Gastrocnemius medialis (tissue), 4 donors: Measurements from ENCODE around the gene DELE1. TPM values are rescaled to one million over a fixed set of nuclear protein-coding genes. Genes with fewer than 3 reads are reported as not detected.

Experiments used
- ATAC-seq, 2 donors: fragments of 150-250 bp; one replicate each; pipeline ENCODE4 v1.9.1; 2016
- DNase-seq, 2 donors: peaks; one replicate each; pipeline ENCODE4 v3.0.0-alpha.2; 2019
- H3K27ac ChIP-seq, 4 donors: fragments of 200-600 bp; sonication (generic); 1 replicate in 1 of 4; 2 replicates in 3 of 4; pipeline ENCODE4 v1.5.1; 2016 to 2018; ENCODE audit warnings: mild to moderate bottlenecking in 2 of 4, moderate library complexity in 1 of 4
- H3K27me3 ChIP-seq, 3 donors: fragments of 200-600 bp; sonication (generic) in 2 of 3; 1 replicate in 1 of 3; 2 replicates in 2 of 3; pipeline versions ENCODE4 v1.5.1 to v1.6.0; 2016 to 2019; ENCODE audit warnings: mild to moderate bottlenecking in 1 of 3, moderate library complexity in 1 of 3
- H3K36me3 ChIP-seq, 2 donors: fragments of 200-600 bp; sonication (generic) in 1 of 2; one replicate each; pipeline ENCODE4 v1.5.1; 2017 to 2018
- H3K4me1 ChIP-seq, 2 donors: fragments of 200-600 bp; sonication (generic) in 1 of 2; one replicate each; pipeline ENCODE4 v1.5.1; 2016 to 2017; ENCODE audit warnings: mild to moderate bottlenecking in 2 of 2
- H3K4me3 ChIP-seq, 4 donors: fragments of 200-600 bp; sonication (generic) in 3 of 4; 1 replicate in 1 of 4; 2 replicates in 3 of 4; pipeline ENCODE4 v1.5.1; 2016 to 2019; ENCODE audit warnings: mild to moderate bottlenecking in 2 of 4
- H3K9me3 ChIP-seq, 3 donors: fragments of 200-600 bp; sonication (generic) in 2 of 3; 1 replicate in 1 of 3; 2 replicates in 2 of 3; pipeline ENCODE4 v1.5.1; 2016 to 2019
- POLR2A ChIP-seq, 2 donors: fragments of 450-650 bp; IDR thresholded peaks; one replicate each; pipeline ENCODE4 v1.6.1; 2017; ENCODE audit warnings: antibody characterized with exemption in 2 of 2, mild to moderate bottlenecking in 2 of 2, moderate library complexity in 2 of 2
- in situ Hi-C, 4 donors: fragments of 200-750 bp; cut with MboI; loops; one replicate each; pipeline versions ENCODE4 v1.15.0 to v1.8.0; 2017; ENCODE audit warnings: low sequenced_read_pairs in 4 of 4
- intact Hi-C: fragments of 100-400 bp; cut with DNase I; formaldehyde crosslinking; loops from one replicate; pipeline ENCODE4 v1.15.1; 2023; ENCODE audit warnings: low total_unique reads
- total RNA-seq, 4 donors: library from RNA; depleted of rRNA; stranded (reverse); fragments of >200 nt; gene quantifications; one replicate each; pipeline versions ENCODE4 v1.1.0 to v1.2.3, GENCODE V29; 2016
- TF ChIP-seq, protein P1 (sequence below), 5 experiments: fragments of 450-650 bp in 3 of 5; fragments of 200-600 bp in 2 of 5; sonication (generic) in 2 of 5; IDR thresholded peaks in 4 of 5; conservative IDR thresholded peaks in 1 of 5; 1 replicate in 4 of 5; 2 replicates in 1 of 5; pipeline ENCODE4 v1.5.1; 2016 to 2019; ENCODE audit warnings: antibody characterized with exemption in 5 of 5, mild to moderate bottlenecking in 3 of 5, moderate library complexity in 3 of 5

Gene DELE1
- total RNA-seq, 4 donors from 2014 or later, result 31.3 to 91.6 (median 52.4) TPM

DNA sequence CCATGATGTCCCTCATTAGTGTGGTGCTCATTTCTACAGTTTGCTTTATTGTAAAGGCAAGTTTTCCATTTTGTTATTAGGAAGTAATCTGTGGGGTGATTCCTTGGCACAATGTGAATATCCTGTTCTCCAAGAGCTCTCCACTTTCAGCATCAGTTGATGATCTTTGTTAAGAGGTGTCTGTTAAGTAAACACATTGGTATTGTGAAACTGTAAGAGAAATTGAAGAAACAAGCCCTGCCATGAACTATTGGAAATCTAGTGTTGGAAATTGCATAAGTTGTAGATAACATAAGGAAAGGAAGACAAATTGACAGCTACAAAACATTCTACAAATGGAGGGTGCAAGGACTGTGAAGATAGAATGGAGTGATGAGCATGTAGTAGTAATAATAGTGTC lies 62.4 kb downstream of the DELE1 start:
- TF ChIP-seq POLR2A (IDR thresholded peaks at IDR 0.05), result no peak
- TF ChIP-seq, protein P1, sequence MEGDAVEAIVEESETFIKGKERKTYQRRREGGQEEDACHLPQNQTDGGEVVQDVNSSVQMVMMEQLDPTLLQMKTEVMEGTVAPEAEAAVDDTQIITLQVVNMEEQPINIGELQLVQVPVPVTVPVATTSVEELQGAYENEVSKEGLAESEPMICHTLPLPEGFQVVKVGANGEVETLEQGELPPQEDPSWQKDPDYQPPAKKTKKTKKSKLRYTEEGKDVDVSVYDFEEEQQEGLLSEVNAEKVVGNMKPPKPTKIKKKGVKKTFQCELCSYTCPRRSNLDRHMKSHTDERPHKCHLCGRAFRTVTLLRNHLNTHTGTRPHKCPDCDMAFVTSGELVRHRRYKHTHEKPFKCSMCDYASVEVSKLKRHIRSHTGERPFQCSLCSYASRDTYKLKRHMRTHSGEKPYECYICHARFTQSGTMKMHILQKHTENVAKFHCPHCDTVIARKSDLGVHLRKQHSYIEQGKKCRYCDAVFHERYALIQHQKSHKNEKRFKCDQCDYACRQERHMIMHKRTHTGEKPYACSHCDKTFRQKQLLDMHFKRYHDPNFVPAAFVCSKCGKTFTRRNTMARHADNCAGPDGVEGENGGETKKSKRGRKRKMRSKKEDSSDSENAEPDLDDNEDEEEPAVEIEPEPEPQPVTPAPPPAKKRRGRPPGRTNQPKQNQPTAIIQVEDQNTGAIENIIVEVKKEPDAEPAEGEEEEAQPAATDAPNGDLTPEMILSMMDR (IDR thresholded peaks at IDR 0.05 in 4 of 5, conservative IDR thresholded peaks at IDR 0.05 in 1 of 5), result no peak
- H3K4me3 ChIP-seq, result no peak overlapping the region
- intact Hi-C loops (no loop called here), in situ Hi-C loops (loop anchor here in 1 of 4 donors (25.0 kb wide), 1 partner anchor 576 kb away; no protein-coding TSS in a partner anchor)
- no peak overlapping the region for H3K27ac ChIP-seq
- H3K9me3 ChIP-seq, result no peaks in the 10 kb centered on the region
- H3K27me3 ChIP-seq, result no peaks in the 10 kb centered on the region
- peaks cover 8 to 83% of the 10 kb centered on the region in 2 donors for H3K36me3 ChIP-seq
- no peaks in the 10 kb centered on the region for H3K4me1 ChIP-seq
- ATAC-seq (no peak), DNase-seq (no peak)

DNA sequence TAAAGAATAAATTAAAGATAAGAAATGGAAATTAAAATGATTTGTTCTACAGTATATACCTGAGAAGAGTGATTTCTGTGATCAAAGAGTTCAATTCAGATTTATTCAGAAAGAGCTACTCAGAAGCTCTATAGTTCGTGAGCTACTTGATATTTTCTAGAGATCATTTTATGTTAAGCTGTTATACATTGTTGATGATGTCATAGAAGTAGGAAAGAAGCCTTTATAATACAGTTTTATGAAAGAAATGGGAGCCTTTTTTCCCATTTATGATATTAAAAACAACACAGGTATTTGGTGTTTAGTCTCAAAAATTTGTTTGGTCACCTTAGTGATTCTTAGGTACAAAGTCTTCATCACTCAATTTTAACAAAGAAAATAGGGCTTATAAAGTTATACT lies 66.0 kb downstream of the DELE1 start:
- ATAC-seq (no peak), DNase-seq (no peak)
- intact Hi-C loops, result loop anchor here (5.0 kb wide), 1 partner anchor 708 kb away; no protein-coding TSS in a partner anchor
- Histone ChIP-seq H3K27me3 (no peaks in the 10 kb centered on the region), H3K36me3 (peaks cover 6 to 76% of the 10 kb centered on the region in 2 donors), H3K27ac (no peak overlapping the region), H3K4me3 (no peak overlapping the region), H3K4me1 (peaks cover 0 to 5% of the 10 kb centered on the region in 2 donors), H3K9me3 (no peaks in the 10 kb centered on the region)
- TF ChIP-seq, protein P1 (IDR thresholded peaks at IDR 0.05 in 4 of 5, conservative IDR thresholded peaks at IDR 0.05 in 1 of 5), result no peak
- no peak for TF ChIP-seq POLR2A (IDR thresholded peaks at IDR 0.05)
- in situ Hi-C loops, result loop anchor here in 3 of 4 donors (5.0 to 25.0 kb wide), 3 partner anchors 155 to 573 kb away; no protein-coding TSS in a partner anchor

Other genes with a start within 250 kb of the DELE1 start
- 1 to 10 TPM; 1.6 to 5.5 (median 3.0) TPM for gene ARAP3, start 241.6 kb upstream of the DELE1 start, total RNA-seq
- 10 to 100 TPM; 15.9 to 20.8 (median 18.1) TPM for gene PCDH1, start 45.5 kb upstream of the DELE1 start, total RNA-seq
- gene PCDH12, start 34.3 kb downstream of the DELE1 start, total RNA-seq, result 10 to 100 TPM in 1 of 4 donors, 1 to 10 TPM in 3; 2.1 to 13.6 (median 3.6) TPM
- 100 to 1,000 TPM in 1 of 4 donors, 10 to 100 TPM in 3; 71.4 to 107 (median 84.5) TPM for gene RNF14, start 45.2 kb downstream of the DELE1 start, total RNA-seq
- gene GNPDA1, start 89.2 kb downstream of the DELE1 start, total RNA-seq, result 10 to 100 TPM; 22.3 to 50.0 (median 47.3) TPM
- 10 to 100 TPM; 37.1 to 63.5 (median 42.5) TPM for gene NDFIP1, start 184.9 kb downstream of the DELE1 start, total RNA-seq